ENCODE results near the gene ZNF485.
A peak's percentile ranks its signal among the peaks of the same experiment; 100 is the strongest.
"Not testable (repeated sequence)": the region's sequence is repeated elsewhere in the genome, so short reads cannot be mapped to it uniquely, and the experiment has no call there.

The ZNF485 gene

GRCh38 chr10:43623351-43623750, 17.1 kb downstream of the ZNF485 start:
- TF ChIP-seq SPI1 (IDR thresholded peaks at IDR 0.05; ENCODE audit: borderline replicate concordance, low read depth) (no peak), CTCF (IDR thresholded peaks at IDR 0.05; ENCODE audit: insufficient read depth, low read length) (no peak), GABPA (IDR thresholded peaks at IDR 0.05; ENCODE audit: low read depth) (no peak), REST (IDR thresholded peaks at IDR 0.05; ENCODE audit: insufficient replicate concordance, low read depth) (no peak), POLR2AphosphoS5 (IDR thresholded peaks at IDR 0.05; ENCODE audit: low read depth) (no peak)
- Histone ChIP-seq H3K4me3 (replicated peaks; ENCODE audit: insufficient read depth, low read length) (no peak overlapping the region), H3K27me3 (ENCODE audit: insufficient read depth, poor library complexity, severe bottlenecking) (no peaks in the 10 kb centered on the region), H3K27ac (replicated peaks) (peak overlapping the region; percentile 22; the same call in 1 of the 2 replicates)
- DNase-seq (ENCODE audit: low read depth in 1 of 2, low spot score in 1 of 2), result peak in 1 of 2 experiments; percentile 7

- DNase-seq (ENCODE audit: low read depth in 1 of 2, low spot score in 1 of 2), result no peak
- TF ChIP-seq SPI1 (IDR thresholded peaks at IDR 0.05; ENCODE audit: borderline replicate concordance, low read depth) (no peak), CTCF (IDR thresholded peaks at IDR 0.05; ENCODE audit: insufficient read depth, low read length) (no peak), REST (IDR thresholded peaks at IDR 0.05; ENCODE audit: insufficient replicate concordance, low read depth) (no peak), GABPA (IDR thresholded peaks at IDR 0.05; ENCODE audit: low read depth) (no peak), POLR2AphosphoS5 (IDR thresholded peaks at IDR 0.05; ENCODE audit: low read depth) (no peak)
- Histone ChIP-seq H3K4me3 (replicated peaks; ENCODE audit: insufficient read depth, low read length) (no peak overlapping the region), H3K27me3 (ENCODE audit: insufficient read depth, poor library complexity, severe bottlenecking) (no peaks in the 10 kb centered on the region), H3K27ac (replicated peaks) (no peak overlapping the region)
These were observed 21.7 kb downstream of the ZNF485 start for GRCh38 chr10:43627942-43628341.

GRCh38 chr10:43628956-43629355, 22.7 kb downstream of the ZNF485 start:
- H3K27ac ChIP-seq (replicated peaks), result no peak overlapping the region
- H3K27me3 ChIP-seq (ENCODE audit: insufficient read depth, poor library complexity, severe bottlenecking), result no peaks in the 10 kb centered on the region
- H3K4me3 ChIP-seq (replicated peaks; ENCODE audit: insufficient read depth, low read length), result no peak overlapping the region
- no peak for TF ChIP-seq POLR2AphosphoS5 (IDR thresholded peaks at IDR 0.05; ENCODE audit: low read depth)
- no peak for TF ChIP-seq CTCF (IDR thresholded peaks at IDR 0.05; ENCODE audit: insufficient read depth, low read length)
- TF ChIP-seq SPI1 (IDR thresholded peaks at IDR 0.05; ENCODE audit: borderline replicate concordance, low read depth), result no peak
- no peak for TF ChIP-seq GABPA (IDR thresholded peaks at IDR 0.05; ENCODE audit: low read depth)
- TF ChIP-seq REST (IDR thresholded peaks at IDR 0.05; ENCODE audit: insufficient replicate concordance, low read depth), result no peak
- DNase-seq (ENCODE audit: low read depth in 1 of 2, low spot score in 1 of 2), result no peak

GRCh38 chr10:43635816-43636215, 29.6 kb downstream of the ZNF485 start:
- H3K27me3 ChIP-seq (ENCODE audit: insufficient read depth, poor library complexity, severe bottlenecking); H3K4me3 ChIP-seq (replicated peaks; ENCODE audit: insufficient read depth, low read length); DNase-seq (ENCODE audit: low read depth in 1 of 2, low spot score in 1 of 2); H3K27ac ChIP-seq (replicated peaks): not testable (repeated sequence)

Data from HL-60 (cell line).